Right lobe of liver (tissue), 6 donors: ENCODE data around the gene FBXO7. TPM values are rescaled to one million over a fixed set of nuclear protein-coding genes. Genes with fewer than 3 reads are reported as not detected.

Experiments
- ATAC-seq, 4 donors: fragments of 200-7000 bp; cut with Tn5 transposase; one replicate each; pipeline ENCODE4 v1.9.1; 2020; ENCODE audit warnings: mild to moderate bottlenecking in 4 of 4, moderate library complexity in 4 of 4
- DNase-seq, 3 donors: peaks; one replicate each; pipeline ENCODE4 v3.0.0-alpha.2; 2020
- H3K27ac ChIP-seq, 3 donors: fragments of 200-600 bp; one replicate each; pipeline ENCODE4 v1.8.0; 2022
- H3K27me3 ChIP-seq, 2 donors: fragments of 200-600 bp; one replicate each; pipeline ENCODE4 v1.8.0; 2022
- H3K36me3 ChIP-seq, 4 donors: fragments of 200-600 bp; sonication (generic) in 1 of 4; one replicate each; pipeline versions ENCODE4 v1.5.1 to v1.8.0; 2017 to 2022; ENCODE audit warnings: control low read depth in 1 of 4
- H3K4me1 ChIP-seq, 4 donors: fragments of 200-600 bp; sonication (generic) in 1 of 4; one replicate each; pipeline versions ENCODE4 v1.5.1 to v1.8.0; 2017 to 2022; ENCODE audit warnings: control low read depth in 1 of 4
- H3K4me3 ChIP-seq, 3 donors: fragments of 200-600 bp; one replicate each; pipeline ENCODE4 v1.8.0; 2022
- H3K9me3 ChIP-seq, 4 donors: fragments of 200-600 bp; sonication (generic) in 1 of 4; one replicate each; pipeline versions ENCODE4 v1.5.1 to v1.8.0; 2017 to 2022; ENCODE audit warnings: control low read depth in 1 of 4
- POLR2A ChIP-seq: fragments of 450-650 bp; IDR thresholded peaks from one replicate; pipeline ENCODE4 v1.6.1; 2017; ENCODE audit warnings: antibody characterized with exemption, mild to moderate bottlenecking
- WGBS: methylation state at CpG from one replicate; pipeline ENCODE4 v1.1.6; 2018; ENCODE audit warnings: low coverage, low lambda C conversion rate; ENCODE audit not compliant: insufficient coverage; ENCODE audit errors: missing lambda C conversion rate; 5-methylcytosine and 5-hydroxymethylcytosine counted together
- intact Hi-C, 2 donors: fragments of 100-400 bp; cut with DNase I; formaldehyde crosslinking; loops; one replicate each; pipeline versions ENCODE4 v1.11.2 to v1.14.1; 2022
- total RNA-seq, 6 experiments: library from RNA; depleted of rRNA in 2 of 6; stranded (reverse); fragments of >200 nt in 2 of 6; fragmentation: NEBNext Ultra II Directional in 3 of 6; extraction: Animal tissue kit (Norgen Biotek cat#: 25700) in 3 of 6; gene quantifications; one replicate each; pipeline versions ENCODE4 v1.1.0 to v1.2.4, GENCODE V29; 2016 to 2023
- TF ChIP-seq, protein P1 (sequence below), 4 donors: fragments of 200-600 bp in 3 of 4; fragments of 450-650 bp in 1 of 4; IDR thresholded peaks; one replicate each; pipeline versions ENCODE4 v1.5.1 to v1.8.0; 2016 to 2022; ENCODE audit warnings: antibody characterized with exemption in 4 of 4, mild to moderate bottlenecking in 2 of 4
- donor health status: DM: no; HTN: yes; CAD: no.
- donor health status: DM: no; HTN: no; CAD: no.
- donor health status: DM: no; HTN: no; CAD: no.
- donor health status: DM: no; HTN: yes; CAD: no.
- donor health status: DM: no; HTN: yes; CAD: no.

Gene FBXO7
- total RNA-seq, 6 experiments from 2014 or later: 37.7 to 100 (median 52.5) TPM

- no peaks in the 10 kb centered on the region for H3K9me3 ChIP-seq
- H3K4me3 ChIP-seq: no peak overlapping the region
- TF ChIP-seq POLR2A: no peak
- TF ChIP-seq, protein P1, sequence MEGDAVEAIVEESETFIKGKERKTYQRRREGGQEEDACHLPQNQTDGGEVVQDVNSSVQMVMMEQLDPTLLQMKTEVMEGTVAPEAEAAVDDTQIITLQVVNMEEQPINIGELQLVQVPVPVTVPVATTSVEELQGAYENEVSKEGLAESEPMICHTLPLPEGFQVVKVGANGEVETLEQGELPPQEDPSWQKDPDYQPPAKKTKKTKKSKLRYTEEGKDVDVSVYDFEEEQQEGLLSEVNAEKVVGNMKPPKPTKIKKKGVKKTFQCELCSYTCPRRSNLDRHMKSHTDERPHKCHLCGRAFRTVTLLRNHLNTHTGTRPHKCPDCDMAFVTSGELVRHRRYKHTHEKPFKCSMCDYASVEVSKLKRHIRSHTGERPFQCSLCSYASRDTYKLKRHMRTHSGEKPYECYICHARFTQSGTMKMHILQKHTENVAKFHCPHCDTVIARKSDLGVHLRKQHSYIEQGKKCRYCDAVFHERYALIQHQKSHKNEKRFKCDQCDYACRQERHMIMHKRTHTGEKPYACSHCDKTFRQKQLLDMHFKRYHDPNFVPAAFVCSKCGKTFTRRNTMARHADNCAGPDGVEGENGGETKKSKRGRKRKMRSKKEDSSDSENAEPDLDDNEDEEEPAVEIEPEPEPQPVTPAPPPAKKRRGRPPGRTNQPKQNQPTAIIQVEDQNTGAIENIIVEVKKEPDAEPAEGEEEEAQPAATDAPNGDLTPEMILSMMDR (IDR thresholded peaks at IDR 0.05): no peak
- no peak for ATAC-seq
- no peak overlapping the region for H3K27ac ChIP-seq
- no peaks in the 10 kb centered on the region for H3K27me3 ChIP-seq
- intact Hi-C loops: loop anchor here in 1 of 2 donors (5.0 to 10.0 kb wide), 2 partner anchors 270 to 467 kb away; no protein-coding TSS in a partner anchor
- 33% methylated on average over 1 of the region's 5 CpGs for WGBS
- no peaks in the 10 kb centered on the region for H3K36me3 ChIP-seq
- peaks cover 0 to 13% (median 0%) of the 10 kb centered on the region in 4 donors for H3K4me1 ChIP-seq
- no peak for DNase-seq
These were observed 53.1 kb downstream of the FBXO7 start for GRCh38 chr22:32527756-32528155.

DNA sequence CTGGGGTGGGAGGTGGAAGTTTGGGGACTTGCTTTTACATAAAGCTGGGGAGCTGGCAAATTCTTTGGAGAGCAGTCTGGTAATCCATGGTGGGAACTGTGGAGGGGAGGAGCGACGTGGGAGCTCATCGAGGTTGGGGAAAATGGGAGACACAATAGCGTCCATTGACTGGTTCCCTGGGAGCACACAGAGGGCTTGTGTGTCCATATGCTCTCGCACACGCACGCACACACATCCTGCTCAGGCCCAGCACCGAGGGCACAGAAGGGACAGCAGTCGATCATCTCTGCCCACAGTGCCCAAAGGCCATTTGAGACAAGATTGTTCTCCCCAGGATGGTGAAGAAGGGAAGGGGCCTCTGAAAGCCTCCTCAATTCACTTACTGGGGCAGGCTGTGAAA is 53.7 kb downstream of the FBXO7 start:
- Histone ChIP-seq H3K4me1 (peaks cover 0 to 14% (median 0%) of the 10 kb centered on the region in 4 donors), H3K36me3 (no peaks in the 10 kb centered on the region), H3K27me3 (no peaks in the 10 kb centered on the region), H3K27ac (no peak overlapping the region), H3K9me3 (no peaks in the 10 kb centered on the region), H3K4me3 (no peak overlapping the region)
- intact Hi-C loops: loop anchor here in 1 of 2 donors (5.0 to 10.0 kb wide), 2 partner anchors 269 to 466 kb away; no protein-coding TSS in a partner anchor
- no peak for TF ChIP-seq POLR2A
- TF ChIP-seq, protein P1 (IDR thresholded peaks at IDR 0.05): no peak
- ATAC-seq: no peak
- WGBS: 51% methylated on average over 5 of the region's 9 CpGs
- no peak for DNase-seq

- DNase-seq: peak; percentile 87 to 88 (median 88)
- H3K4me1 ChIP-seq: peaks cover 0 to 24% (median 4%) of the 10 kb centered on the region in 4 donors
- intact Hi-C loops: loop anchor here in 1 of 2 donors (5.0 to 10.0 kb wide), 2 partner anchors 268 to 466 kb away; no protein-coding TSS in a partner anchor
- no peaks in the 10 kb centered on the region for H3K27me3 ChIP-seq
- peak; percentile 91 to 93 (median 92) for ATAC-seq
- TF ChIP-seq, protein P1 (IDR thresholded peaks at IDR 0.05): peak; percentile 85 to 94 (median 87)
- TF ChIP-seq POLR2A: no peak
- peak overlapping the region in 1 of 3 donors; percentile 32 for H3K4me3 ChIP-seq
- no peaks in the 10 kb centered on the region for H3K36me3 ChIP-seq
- no peaks in the 10 kb centered on the region for H3K9me3 ChIP-seq
- 25% methylated on average over 16 of the region's 29 CpGs for WGBS
- H3K27ac ChIP-seq: peak overlapping the region in 2 of 3 donors; percentile 50 to 51
These were observed 54.7 kb downstream of the FBXO7 start for GRCh38 chr22:32528984-32529982.

DNA sequence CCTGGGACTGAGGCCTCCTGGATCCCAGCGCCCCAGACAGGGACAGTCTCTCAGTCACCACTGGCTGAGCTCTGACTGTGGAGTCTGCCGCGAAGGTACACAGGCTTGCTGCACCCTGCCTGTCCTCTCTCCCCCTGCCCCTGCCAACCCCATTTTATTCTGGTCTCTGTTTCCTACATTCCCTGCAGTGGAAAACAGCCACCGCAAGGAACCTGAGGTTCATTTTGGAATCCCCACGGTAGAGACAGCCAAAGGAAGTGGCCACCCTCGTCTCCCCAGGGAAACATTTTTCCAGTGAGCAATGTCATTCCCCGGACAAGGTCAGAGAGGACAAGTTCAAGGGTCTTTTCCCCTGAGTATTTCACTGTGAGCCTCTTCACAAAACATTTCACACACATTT is 56.6 kb downstream of the FBXO7 start:
- TF ChIP-seq, protein P1 (IDR thresholded peaks at IDR 0.05): no peak
- no peak for TF ChIP-seq POLR2A
- ATAC-seq (no peak), DNase-seq (no peak)
- Histone ChIP-seq H3K4me1 (peaks cover 0 to 25% (median 9%) of the 10 kb centered on the region in 4 donors), H3K36me3 (no peaks in the 10 kb centered on the region), H3K27me3 (no peaks in the 10 kb centered on the region), H3K27ac (peak overlapping the region in 2 of 3 donors; percentile 13 to 45), H3K9me3 (no peaks in the 10 kb centered on the region), H3K4me3 (no peak overlapping the region)
- intact Hi-C loops: loop anchor here (10.0 kb wide), 2 partner anchors 124 to 464 kb away; no protein-coding TSS in a partner anchor
- WGBS: 37% methylated on average over 3 of the region's 7 CpGs
